WTC11 (cell line): ENCODE measurements around the gene RASD1.

Source experiments
- AFF4 ChIP-seq: sonication (generic); formaldehyde crosslinking; IDR thresholded peaks from 2 replicates; pipeline ENCODE4 v1.8.1; 2023; ENCODE audit warnings: mild to moderate bottlenecking, missing genetic modification reagents, borderline replicate concordance
- ATF3 ChIP-seq: sonication (generic); formaldehyde crosslinking; conservative IDR thresholded peaks from 2 replicates; pipeline ENCODE4 v1.8.1; 2022; ENCODE audit warnings: mild to moderate bottlenecking, missing genetic modification reagents
- CTCF ChIP-seq: fragments of 200-600 bp; IDR thresholded peaks from 2 replicates; pipeline ENCODE4 v1.8.0; 2022; ENCODE audit warnings: antibody characterized with exemption
- E2F1 ChIP-seq: sonication (generic); formaldehyde crosslinking; IDR thresholded peaks from 2 replicates; pipeline ENCODE4 v1.8.0; 2022; ENCODE audit warnings: mild to moderate bottlenecking, missing genetic modification reagents
- ELF4 ChIP-seq: sonication (generic); formaldehyde crosslinking; IDR thresholded peaks from 2 replicates; pipeline ENCODE4 v1.8.1; 2022; ENCODE audit warnings: low read depth, mild to moderate bottlenecking, moderate library complexity, missing genetic modification reagents
- ESRRA ChIP-seq: sonication (generic); formaldehyde crosslinking; IDR thresholded peaks from 2 replicates; pipeline ENCODE4 v1.8.1; 2022; ENCODE audit warnings: mild to moderate bottlenecking, missing genetic modification reagents, borderline replicate concordance
- FOXP4 ChIP-seq: sonication (generic); formaldehyde crosslinking; IDR thresholded peaks from 2 replicates; pipeline ENCODE4 v1.8.0; 2022; ENCODE audit warnings: mild to moderate bottlenecking, missing genetic modification reagents
- JUN ChIP-seq: sonication (generic); formaldehyde crosslinking; IDR thresholded peaks from 2 replicates; pipeline ENCODE4 v1.8.0; 2023; ENCODE audit warnings: mild to moderate bottlenecking, missing genetic modification reagents
- NR2C2 ChIP-seq: sonication (generic); formaldehyde crosslinking; IDR thresholded peaks from 2 replicates; pipeline ENCODE4 v1.8.0; 2022; ENCODE audit warnings: mild to moderate bottlenecking, missing genetic modification reagents
- NR3C1 ChIP-seq: sonication (generic); formaldehyde crosslinking; conservative IDR thresholded peaks from 2 replicates; pipeline ENCODE4 v1.8.1; 2023; ENCODE audit warnings: low read depth, mild to moderate bottlenecking, missing genetic modification reagents
- TP53 ChIP-seq: sonication (generic); formaldehyde crosslinking; IDR thresholded peaks from 2 replicates; pipeline ENCODE4 v1.8.1; 2023; ENCODE audit warnings: mild to moderate bottlenecking, missing genetic modification reagents
- USF1 ChIP-seq: sonication (generic); formaldehyde crosslinking; IDR thresholded peaks from 2 replicates; pipeline ENCODE4 v1.8.0; 2022; ENCODE audit warnings: mild to moderate bottlenecking, missing genetic modification reagents
- ZNF423 ChIP-seq: fragments of 250-450 bp; sonication (Bioruptor Pico); IDR thresholded peaks from 2 replicates; pipeline ENCODE4 v2.1.2; 2022; ENCODE audit warnings: mild to moderate bottlenecking, moderate library complexity

GRCh38 chr17:17445296-17445924, 50.8 kb downstream of the RASD1 start:
- no peak for TF ChIP-seq CTCF
- no peak for TF ChIP-seq TP53
- TF ChIP-seq FOXP4 (CRISPR knock-in tag): no peak
- TF ChIP-seq NR3C1 (CRISPR knock-in tag): no peak
- TF ChIP-seq AFF4 (CRISPR knock-in tag): no peak
- no peak for TF ChIP-seq ATF3 (CRISPR knock-in tag)
- TF ChIP-seq E2F1 (CRISPR knock-in tag): no peak
- TF ChIP-seq ESRRA (CRISPR knock-in tag): no peak
- no peak for TF ChIP-seq JUN
- TF ChIP-seq USF1: no peak
- TF ChIP-seq ZNF423 (CRISPR knock-in tag): no peak
- no peak for TF ChIP-seq NR2C2
- TF ChIP-seq ELF4 (CRISPR knock-in tag): no peak
